Measurements from ENCODE around the gene MSRB2. TPM values are rescaled to one million over a fixed set of nuclear protein-coding genes. Genes with fewer than 3 reads are reported as not detected.

The MSRB2 gene
- total and polyA plus RNA-seq, 2 of the 8 experiments (the other 6 are each of a cell fraction or from before 2014, with no cell fraction given): 11.0 to 13.9 TPM

GRCh38 chr10:23157691-23158369 is 62.5 kb downstream of the MSRB2 start:
- H3K4me3 ChIP-seq (ENCODE audit: extremely low read depth in 1 of 4, insufficient read depth in 2 of 4, low read depth in 3 of 4, low read length in 4 of 4): peak overlapping the region in 2 of 4 experiments; percentile 32 to 49; a peak in 4 of 8 replicates
- no peak overlapping the region for H3K27ac ChIP-seq (ENCODE audit: low read depth, low read length)
- H2BK5ac ChIP-seq (ENCODE audit: low read depth, low read length): no peak overlapping the region
- H4K91ac ChIP-seq (replicated peaks; ENCODE audit: insufficient read length, low read length): no peak overlapping the region
- H2AK5ac ChIP-seq (ENCODE audit: low read depth, low read length): no peak overlapping the region
- H2BK12ac ChIP-seq (ENCODE audit: low read depth, low read length): no peak overlapping the region
- H3K23ac ChIP-seq (ENCODE audit: insufficient read length): no peak overlapping the region
- H2BK15ac ChIP-seq (ENCODE audit: low read length): no peak overlapping the region
- no peak overlapping the region for H2BK20ac ChIP-seq (ENCODE audit: low read length)
- peaks cover 0 to 2% of the 10 kb centered on the region in 2 experiments for H4K20me1 ChIP-seq (replicated peaks in 1 of 2; ENCODE audit: control insufficient read depth in 1 of 2, insufficient read depth in 2 of 2, low read length in 2 of 2)
- H3K4me1 ChIP-seq (replicated peaks in 1 of 4; ENCODE audit: control insufficient read depth in 3 of 4, insufficient read depth in 4 of 4, low read length in 3 of 4): peaks cover 0 to 2% (median under 1%) of the 10 kb centered on the region in 4 experiments; a peak in 3 of 7 replicates
- H3K9ac ChIP-seq (replicated peaks in 1 of 4; ENCODE audit: extremely low read depth in 1 of 4, low read depth in 3 of 4, low read length in 3 of 4): no peak overlapping the region
- H3K27me3 ChIP-seq (replicated peaks in 1 of 4; ENCODE audit: control insufficient read depth in 3 of 4, extremely low read depth in 1 of 4, insufficient read depth in 3 of 4, low read length in 3 of 4): peaks cover 0 to 8% (median 0%) of the 10 kb centered on the region in 4 experiments; a peak in 2 of 7 replicates
- ChIA-PET CTCF (ENCODE audit: partially characterized antibody) (interaction anchor here (0.6 to 10.3 kb wide), 81 partner anchors 9 to 1360 kb away, joined by 3 to 183 read pairs (median 5); partner anchors contain the start of genes OTUD1 and PTF1A), POLR2A (ENCODE audit: partially characterized antibody) (interaction anchor here (1.1 to 1.3 kb wide), 2 partner anchors 11 to 42 kb away, joined by 3 read pairs; no protein-coding TSS in a partner anchor)
- H3K79me2 ChIP-seq (ENCODE audit: control insufficient read depth in 1 of 2, insufficient read depth in 2 of 2, low read length in 2 of 2): no peaks in the 10 kb centered on the region
- H3K18ac ChIP-seq (ENCODE audit: extremely low read depth, low read length): no peak overlapping the region
- H3K4me2 ChIP-seq (ENCODE audit: insufficient read depth in 1 of 2, low read depth in 2 of 2, low read length in 2 of 2): peak overlapping the region in 1 of 2 experiments; percentile 66; a peak in 3 of 4 replicates
- no peaks in the 10 kb centered on the region for H3K36me3 ChIP-seq (ENCODE audit: control insufficient read depth in 2 of 4, insufficient read depth in 4 of 4, low read length in 3 of 4)
- H3K4ac ChIP-seq (replicated peaks; ENCODE audit: insufficient read length, low read depth, low read length): no peak overlapping the region
- WGBS, 2 experiments (ENCODE audit: extremely low coverage in 1 of 2, insufficient coverage in 1 of 2, insufficient read length in 1 of 2, insufficient replicate concordance in 2 of 2, low coverage in 1 of 2, low lambda C conversion rate in 2 of 2, missing lambda C conversion rate in 1 of 2): 60% methylated on average over 12 of the region's 12 CpGs; no CpG with 5 or more reads in 1 of the 2 experiments
- FAIRE-seq: peak; percentile 39
- H3K23me2 ChIP-seq (ENCODE audit: low read depth, low read length): no peaks in the 10 kb centered on the region
- H3K79me1 ChIP-seq (ENCODE audit: low read depth, low read length): no peaks in the 10 kb centered on the region
- H2AFZ ChIP-seq (ENCODE audit: low read length): no peak overlapping the region
- H3K14ac ChIP-seq (ENCODE audit: insufficient read length): no peak overlapping the region
- H3K56ac ChIP-seq (replicated peaks; ENCODE audit: insufficient read length, low read depth, low read length): no peak overlapping the region
- DNase-seq (ENCODE audit: low read depth in 1 of 2, low spot score in 2 of 2): no peak
- 0 out of 2 replicates have a peak overlapping the region, but pooled peaks have one; percentile 58 for H4K8ac ChIP-seq (ENCODE audit: extremely low read depth, insufficient read depth, low read length)
- no peak overlapping the region for H2BK120ac ChIP-seq (replicated peaks; ENCODE audit: low read depth, low read length)
- no peak overlapping the region for H4K5ac ChIP-seq (ENCODE audit: insufficient read length, low read depth, low read length)
- H3K9me3 ChIP-seq (ENCODE audit: insufficient read depth in 2 of 2, low read depth in 1 of 2, low read length in 1 of 2): no peaks in the 10 kb centered on the region
- TF ChIP-seq KDM5A (IDR thresholded peaks at IDR 0.05; ENCODE audit: low read length) (no peak), YY1 (IDR thresholded peaks at IDR 0.05; ENCODE audit: low read depth, low read length) (no peak), GTF2F1 (IDR thresholded peaks at IDR 0.05; ENCODE audit: borderline replicate concordance, low read depth, low read length) (no peak), CTCF (IDR thresholded peaks at IDR 0.05; ENCODE audit: control extremely low read depth in 1 of 3, insufficient read depth in 1 of 3, low read depth in 1 of 3, low read length in 3 of 3) (peak in 2 of 3 experiments; percentile 48 to 62; a peak in 3 of 4 replicates), EZH2 (IDR thresholded peaks at IDR 0.05; ENCODE audit: low read depth, low read length, severe bottlenecking) (no peak), TEAD4 (IDR thresholded peaks at IDR 0.05; ENCODE audit: low read depth, low read length) (no peak), POU5F1 (IDR thresholded peaks at IDR 0.05; ENCODE audit: low read depth, low read length) (no peak), NANOG (IDR thresholded peaks at IDR 0.05; ENCODE audit: insufficient read depth, low read depth, low read length, poor library complexity, severe bottlenecking) (no peak), RAD21 (IDR thresholded peaks at IDR 0.05 in 1 of 2, conservative IDR thresholded peaks at IDR 0.05 in 1 of 2; ENCODE audit: low read depth in 2 of 2, low read length in 2 of 2) (peak; percentile 66 to 77)
